HCT116 (cell line): ENCODE measurements around the gene RIOX2. TPM values are rescaled to one million over a fixed set of nuclear protein-coding genes. Genes with fewer than 3 reads are reported as not detected.

ENCODE experiments used
- ATAC-seq: fragments of 200-7000 bp; cut with Tn5 transposase; 2 replicates; pipeline ENCODE4 v1.9.1; 2020; ENCODE audit warnings: mild to moderate bottlenecking, moderate library complexity
- BruUV-seq: library from RNA; stranded (reverse); fragments of 400-500 nt; replicated peaks from 2 replicates; lab custom pipeline; 2021; lab: Mats Ljungman, UMichigan
- CTCF ChIA-PET: fragments of 300-600 bp; sonication (Branson Sonifier 250); formaldehyde crosslinking; loops from one replicate; lab custom pipeline; 2021; ENCODE audit warnings: antibody characterized with exemption; lab: Charles Lee
- POLR2A ChIA-PET: fragments of 300-600, 350-600 bp; sonication (Branson Sonifier 250); formaldehyde crosslinking; loops from one replicate; lab custom pipeline; 2021; ENCODE audit warnings: antibody characterized with exemption; lab: Charles Lee
- RAD21 ChIA-PET, 2 experiments: fragments of 300-600 bp; sonication (Branson Sonifier 250); formaldehyde crosslinking; loops; one replicate each; lab custom pipeline; 2023; ENCODE audit warnings: low total read pairs in 2 of 2; ENCODE audit not compliant: uncharacterized antibody in 2 of 2, unreplicated experiment in 2 of 2, low non-redundant PET in 1 of 2; lab: Charles Lee
- DNase-seq: peaks from one replicate; pipeline ENCODE4 v3.0.0-alpha.2; 2010; ENCODE audit warnings: low read depth, low spot score
- H2AFZ ChIP-seq: fragments of 200-600 bp; shearing (Covaris generic), sonication (generic); 2 replicates; pipeline ENCODE4 v1.6.1; 2017; ENCODE audit warnings: low read depth, mixed run types, mixed read lengths, antibody characterized with exemption, low read length; ENCODE audit not compliant: poor library complexity, severe bottlenecking
- H3K27ac ChIP-seq: 2 replicates; pipeline ENCODE4 v1.5.1; 2012; ENCODE audit warnings: low read depth, low read length
- H3K27me3 ChIP-seq: fragments of 200-600 bp; sonication (generic); 2 replicates; pipeline ENCODE4 v1.6.1; 2016; ENCODE audit warnings: mixed run types, low read length, mixed read lengths; ENCODE audit not compliant: insufficient read depth
- H3K36me3 ChIP-seq, 2 experiments: fragments of 200-500 bp in 1 of 2; fragments of 200-600 bp in 1 of 2; sonication (Bioruptor generic) in 1 of 2; sonication (generic) in 1 of 2; 2 replicates each; pipeline versions ENCODE4 v1.5.1 to v1.6.1; 2014 to 2016; ENCODE audit warnings: low read length in 2 of 2, inconsistent platforms in 1 of 2, mixed read lengths in 1 of 2, mixed run types in 1 of 2; ENCODE audit not compliant: insufficient read depth in 2 of 2, control insufficient read depth in 1 of 2
- H3K4me1 ChIP-seq, 2 experiments: fragments of 200-600 bp in 1 of 2; sonication (generic) in 1 of 2; 2 replicates each; pipeline versions ENCODE4 v1.5.1 to v1.6.1; 2012 to 2017; ENCODE audit warnings: low read length in 2 of 2, inconsistent platforms in 1 of 2, mild to moderate bottlenecking in 1 of 2, mixed read lengths in 1 of 2, mixed run types in 1 of 2, moderate library complexity in 1 of 2; ENCODE audit not compliant: insufficient read depth in 2 of 2, control insufficient read depth in 1 of 2
- H3K4me2 ChIP-seq: fragments of 200-600 bp; sonication (generic); 2 replicates; pipeline ENCODE4 v1.6.1; 2017; ENCODE audit warnings: mixed run types, low read length, mixed read lengths
- H3K4me3 ChIP-seq, 2 experiments: fragments of 200-600 bp in 1 of 2; sonication (generic) in 1 of 2; replicated peaks in 1 of 2; 2 replicates each; pipeline ENCODE4 v1.5.1; 2011 to 2016; ENCODE audit warnings: low read length in 2 of 2, control low read depth in 1 of 2, low read depth in 1 of 2, mild to moderate bottlenecking in 1 of 2, mixed read lengths in 1 of 2, mixed run types in 1 of 2
- H3K79me2 ChIP-seq: fragments of 200-600 bp; sonication (generic); 2 replicates; pipeline ENCODE4 v1.6.1; 2017; ENCODE audit warnings: mild to moderate bottlenecking, mixed run types, low read length, moderate library complexity, mixed read lengths; ENCODE audit not compliant: insufficient read depth
- H3K9ac ChIP-seq: fragments of 200-600 bp; sonication (generic); 2 replicates; pipeline ENCODE4 v1.6.1; 2016; ENCODE audit warnings: low read length, mixed read lengths
- H3K9me2 ChIP-seq: fragments of 200-600 bp; sonication (generic), shearing (Covaris generic); 2 replicates; pipeline ENCODE4 v1.6.1; 2017; ENCODE audit warnings: mixed run types, mild to moderate bottlenecking, moderate library complexity; ENCODE audit not compliant: insufficient read depth
- H3K9me3 ChIP-seq, 2 experiments: fragments of 200-500 bp in 1 of 2; fragments of 200-600 bp in 1 of 2; sonication (Bioruptor generic) in 1 of 2; sonication (generic) in 1 of 2; 2 replicates each; pipeline ENCODE4 v1.6.1; 2014 to 2017; ENCODE audit warnings: low read length in 2 of 2, mixed read lengths in 2 of 2, inconsistent platforms in 1 of 2, low read depth in 1 of 2, mild to moderate bottlenecking in 1 of 2, mixed run types in 1 of 2, moderate library complexity in 1 of 2; ENCODE audit not compliant: control insufficient read depth in 1 of 2, insufficient read depth in 1 of 2
- H4K20me1 ChIP-seq: fragments of 200-600 bp; sonication (generic), shearing (Covaris generic); 2 replicates; pipeline ENCODE4 v1.6.1; 2017; ENCODE audit warnings: mixed run types, mild to moderate bottlenecking, moderate library complexity; ENCODE audit not compliant: insufficient read depth
- CBX3 ChIP-seq: IDR thresholded peaks from 2 replicates; pipeline ENCODE4 v1.6.1; 2012; ENCODE audit warnings: low read depth
- CTCF ChIP-seq, 3 experiments: fragments of 200-600 bp in 1 of 3; sonication (generic) in 1 of 3; IDR thresholded peaks in 2 of 3; conservative IDR thresholded peaks in 1 of 3; 2 replicates each; pipeline ENCODE4 v1.5.1; 2012 to 2017; ENCODE audit warnings: low read depth in 2 of 3, low read length in 2 of 3, antibody characterized with exemption in 1 of 3, borderline replicate concordance in 1 of 3, control low read depth in 1 of 3, mild to moderate bottlenecking in 1 of 3, mixed read lengths in 1 of 3, mixed run types in 1 of 3, moderate library complexity in 1 of 3; ENCODE audit not compliant: insufficient read depth in 1 of 3
- EZH2phosphoT487 ChIP-seq: fragments of 200-600 bp; IDR thresholded peaks from 2 replicates; pipeline ENCODE4 v1.6.1; 2018; ENCODE audit warnings: antibody characterized with exemption, borderline replicate concordance
- SIN3A ChIP-seq: IDR thresholded peaks from 2 replicates; pipeline ENCODE4 v1.6.1; 2012; ENCODE audit warnings: low read depth
- SP1 ChIP-seq: IDR thresholded peaks from 2 replicates; pipeline ENCODE4 v1.6.1; 2012; ENCODE audit warnings: low read depth
- SRF ChIP-seq: IDR thresholded peaks from 2 replicates; pipeline ENCODE4 v1.6.1; 2012; ENCODE audit warnings: low read depth
- TCF7L2 ChIP-seq: IDR thresholded peaks from 2 replicates; pipeline ENCODE4 v1.7.0; 2011; ENCODE audit warnings: borderline replicate concordance, inconsistent platforms; ENCODE audit not compliant: insufficient read depth, insufficient read length; ENCODE audit errors: extremely low read depth
- YY1 ChIP-seq: IDR thresholded peaks from 2 replicates; pipeline ENCODE4 v1.6.1; 2011; ENCODE audit warnings: low read length, low read depth, moderate library complexity, mild to moderate bottlenecking; ENCODE audit not compliant: insufficient replicate concordance; ENCODE audit errors: extremely low read depth
- ZFX ChIP-seq: fragments of 450-650 bp; IDR thresholded peaks from 2 replicates; pipeline ENCODE4 v1.6.1; 2017
- intact Hi-C: fragments of 100-400 bp; cut with micrococcal nuclease; formaldehyde crosslinking; loops from 2 replicates; pipeline ENCODE4 v1.10.0; 2022
- total RNA-seq: library from RNA; stranded (reverse); gene quantifications from one replicate; pipeline ENCODE4 v1.2.1, GENCODE V29; 2021; ENCODE audit not compliant: unreplicated experiment

RIOX2 gene
- total RNA-seq, 1 experiment from 2014 or later, result 39.1 TPM

GRCh38 chr3:97957617-97958311, 14.5 kb downstream of the RIOX2 start (continued):
- TF ChIP-seq CTCF (IDR thresholded peaks at IDR 0.05 in 2 of 3, conservative IDR thresholded peaks at IDR 0.05 in 1 of 3; ENCODE audit: borderline replicate concordance in 1 of 3, insufficient read depth in 1 of 3, low read depth in 2 of 3, low read length in 2 of 3), result no peak
- no peak for TF ChIP-seq YY1
- TF ChIP-seq, all 23 proteins: peak for 0

DNA sequence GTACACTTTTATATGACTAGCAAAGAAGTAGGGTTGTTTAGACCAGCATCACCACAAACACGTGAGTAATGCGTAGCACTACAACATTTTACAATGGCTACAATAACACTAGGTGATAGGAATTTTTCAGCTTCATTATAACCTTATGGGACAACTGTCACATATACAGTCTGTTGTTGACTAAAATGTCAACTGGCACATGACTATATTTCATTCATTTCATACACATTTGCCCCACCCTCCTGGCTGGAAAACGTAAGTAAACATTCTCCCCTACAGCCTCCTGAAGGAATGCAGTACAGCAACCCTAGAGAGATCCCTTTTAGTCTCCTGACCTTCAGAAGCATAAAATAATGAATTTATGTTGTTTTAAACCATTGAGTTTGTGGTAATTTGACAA, 16.2 kb downstream of the RIOX2 start:
- Histone ChIP-seq H3K4me1 (no peaks in the 10 kb centered on the region), H3K27me3 (no peaks in the 10 kb centered on the region), H3K4me3 (no peak overlapping the region), H4K20me1 (no peaks in the 10 kb centered on the region), H3K36me3 (peaks cover 22 to 58% of the 10 kb centered on the region in 2 experiments; a peak in 3 of 4 replicates), H3K9me3 (no peaks in the 10 kb centered on the region), H3K9me2 (no peaks in the 10 kb centered on the region), H3K79me2 (peaks cover 37% of the 10 kb centered on the region), H2AFZ (no peak overlapping the region), H3K27ac (no peak overlapping the region), H3K9ac (no peak overlapping the region), H3K4me2 (no peak overlapping the region)
- RAD21 ChIA-PET, result no interaction called here
- no peak for ATAC-seq
- CTCF ChIA-PET, result no interaction called here
- intact Hi-C loops, result no loop called here
- DNase-seq, result no peak
- POLR2A ChIA-PET, result no interaction called here
- no peak for TF ChIP-seq SRF
- TF ChIP-seq EZH2phosphoT487, result no peak
- no peak for TF ChIP-seq CTCF (IDR thresholded peaks at IDR 0.05 in 2 of 3, conservative IDR thresholded peaks at IDR 0.05 in 1 of 3; ENCODE audit: borderline replicate concordance in 1 of 3, insufficient read depth in 1 of 3, low read depth in 2 of 3, low read length in 2 of 3)
- TF ChIP-seq CBX3, result no peak
- no peak for TF ChIP-seq SIN3A
- no peak for TF ChIP-seq TCF7L2
- no peak for TF ChIP-seq YY1
- no peak for TF ChIP-seq ZFX
- no peak for TF ChIP-seq SP1
- TF ChIP-seq, all 23 proteins: peak for 0
- no TSS peak for BruUV-seq
